ENCODE measurements around the gene ADAM21. TPM values are rescaled to one million over a fixed set of nuclear protein-coding genes. Genes with fewer than 3 reads are reported as not detected.
"Not testable (repeated sequence)": the region's sequence is repeated elsewhere in the genome, so short reads cannot be mapped to it uniquely, and the experiment has no call there.

Gene ADAM21
- total RNA-seq, 1 donor from 2014 or later: not detected

DNA sequence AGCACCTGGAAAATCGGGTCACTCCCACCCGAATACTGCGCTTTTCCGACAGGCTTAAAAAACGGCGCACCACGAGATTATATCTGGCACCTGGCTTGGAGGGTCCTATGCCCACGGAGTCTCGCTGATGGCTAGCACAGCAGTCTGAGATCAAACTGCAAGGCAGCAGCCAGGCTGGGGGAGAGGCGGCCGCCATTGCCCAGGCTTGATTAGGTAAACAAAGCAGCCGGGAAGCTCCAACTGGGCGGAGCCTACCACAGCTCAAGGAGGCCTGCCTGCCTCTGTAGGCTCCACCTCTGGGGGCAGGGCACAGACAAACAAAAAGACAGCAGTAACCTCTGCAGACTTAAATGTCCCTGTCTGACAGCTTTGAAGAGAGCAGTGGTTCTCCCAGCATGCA is 23.5 kb downstream of the ADAM21 start:
- ATAC-seq; DNase-seq (ENCODE audit: low spot score): not testable (repeated sequence)

- not testable (repeated sequence) for DNase-seq (ENCODE audit: low spot score); ATAC-seq
Measured at GRCh38 chr14:70477356-70478105, 25.6 kb downstream of the ADAM21 start.

- ATAC-seq: no peak
- DNase-seq (ENCODE audit: low spot score): no peak
Measured at GRCh38 chr14:70489579-70490200, 37.7 kb downstream of the ADAM21 start.

DNA sequence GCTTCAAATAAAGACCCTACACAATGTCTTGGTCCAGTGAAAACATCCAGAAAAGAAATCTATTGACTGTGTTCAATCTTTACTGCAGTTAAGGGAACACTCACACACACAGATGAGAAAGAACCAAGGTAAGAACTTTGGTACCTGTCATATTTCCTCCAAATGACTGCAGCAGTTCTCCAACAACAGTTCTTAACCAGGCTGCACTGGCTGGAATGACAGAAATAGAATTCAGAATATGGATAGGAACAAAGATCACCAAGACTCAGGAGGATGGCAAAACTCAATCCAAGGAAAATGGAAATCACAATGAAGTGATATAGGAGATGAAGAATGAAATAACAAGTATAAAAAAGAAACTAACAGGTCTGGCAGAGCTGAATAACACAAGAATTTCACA is 46.2 kb downstream of the ADAM21 start:
- ATAC-seq: no peak
- DNase-seq (ENCODE audit: low spot score): no peak

Other genes starting within 250 kb of the ADAM21 start
- gene COX16, start 92.5 kb upstream of the ADAM21 start, total RNA-seq: 18.9 TPM
- 22.2 TPM for gene SYNJ2BP, start 35.1 kb upstream of the ADAM21 start, total RNA-seq
- gene ADAM20, start 82.8 kb downstream of the ADAM21 start, total RNA-seq: 0.55 TPM
- 10.2 TPM for gene MED6, start 148.5 kb downstream of the ADAM21 start, total RNA-seq
- gene TTC9, start 189.7 kb downstream of the ADAM21 start, total RNA-seq: 0.23 TPM

Data from left lobe of liver (tissue), 2 donors.